Activated naive CD8-positive, alpha-beta T cell treated with anti-CD3 and anti-CD28 coated beads for 36 hours (primary cell): ENCODE results near the gene MTIF2. TPM values are rescaled to one million over a fixed set of nuclear protein-coding genes. Genes with fewer than 3 reads are reported as not detected.
"Not testable (repeated sequence)": the region's sequence is repeated elsewhere in the genome, so short reads cannot be mapped to it uniquely, and the experiment has no call there.

Source experiments
- DNase-seq: peaks from one replicate; pipeline ENCODE4 v3.0.0; 2021
- H3K27ac Mint-ChIP-seq: one replicate; pipeline ENCODE4 v1.8.0; 2022; ENCODE audit warnings: mild to moderate bottlenecking, moderate library complexity, mixed read lengths
- H3K27me3 Mint-ChIP-seq: one replicate; pipeline ENCODE4 v1.8.0; 2022; ENCODE audit warnings: mild to moderate bottlenecking, mixed read lengths
- H3K36me3 Mint-ChIP-seq: one replicate; pipeline ENCODE4 v1.8.0; 2021; ENCODE audit warnings: mild to moderate bottlenecking, mixed read lengths
- H3K4me1 Mint-ChIP-seq: one replicate; pipeline ENCODE4 v1.8.0; 2021; ENCODE audit warnings: mixed read lengths
- H3K4me3 Mint-ChIP-seq: one replicate; pipeline ENCODE4 v1.8.0; 2022; ENCODE audit warnings: mild to moderate bottlenecking, moderate library complexity, mixed read lengths
- H3K9me3 Mint-ChIP-seq: one replicate; pipeline ENCODE4 v1.8.0; 2022; ENCODE audit warnings: mixed read lengths
- total RNA-seq, 2 experiments: library from RNA; stranded (reverse); gene quantifications; one replicate each; pipeline ENCODE4 v1.2.3, GENCODE V29; 2021

The MTIF2 gene, protein sequence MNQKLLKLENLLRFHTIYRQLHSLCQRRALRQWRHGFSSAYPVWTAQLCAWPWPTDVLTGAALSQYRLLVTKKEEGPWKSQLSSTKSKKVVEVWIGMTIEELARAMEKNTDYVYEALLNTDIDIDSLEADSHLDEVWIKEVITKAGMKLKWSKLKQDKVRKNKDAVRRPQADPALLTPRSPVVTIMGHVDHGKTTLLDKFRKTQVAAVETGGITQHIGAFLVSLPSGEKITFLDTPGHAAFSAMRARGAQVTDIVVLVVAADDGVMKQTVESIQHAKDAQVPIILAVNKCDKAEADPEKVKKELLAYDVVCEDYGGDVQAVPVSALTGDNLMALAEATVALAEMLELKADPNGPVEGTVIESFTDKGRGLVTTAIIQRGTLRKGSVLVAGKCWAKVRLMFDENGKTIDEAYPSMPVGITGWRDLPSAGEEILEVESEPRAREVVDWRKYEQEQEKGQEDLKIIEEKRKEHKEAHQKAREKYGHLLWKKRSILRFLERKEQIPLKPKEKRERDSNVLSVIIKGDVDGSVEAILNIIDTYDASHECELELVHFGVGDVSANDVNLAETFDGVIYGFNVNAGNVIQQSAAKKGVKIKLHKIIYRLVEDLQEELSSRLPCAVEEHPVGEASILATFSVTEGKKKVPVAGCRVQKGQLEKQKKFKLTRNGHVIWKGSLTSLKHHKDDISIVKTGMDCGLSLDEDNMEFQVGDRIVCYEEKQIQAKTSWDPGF
- 10 to 100 TPM; 63.9 to 67.9 TPM for total RNA-seq

DNA sequence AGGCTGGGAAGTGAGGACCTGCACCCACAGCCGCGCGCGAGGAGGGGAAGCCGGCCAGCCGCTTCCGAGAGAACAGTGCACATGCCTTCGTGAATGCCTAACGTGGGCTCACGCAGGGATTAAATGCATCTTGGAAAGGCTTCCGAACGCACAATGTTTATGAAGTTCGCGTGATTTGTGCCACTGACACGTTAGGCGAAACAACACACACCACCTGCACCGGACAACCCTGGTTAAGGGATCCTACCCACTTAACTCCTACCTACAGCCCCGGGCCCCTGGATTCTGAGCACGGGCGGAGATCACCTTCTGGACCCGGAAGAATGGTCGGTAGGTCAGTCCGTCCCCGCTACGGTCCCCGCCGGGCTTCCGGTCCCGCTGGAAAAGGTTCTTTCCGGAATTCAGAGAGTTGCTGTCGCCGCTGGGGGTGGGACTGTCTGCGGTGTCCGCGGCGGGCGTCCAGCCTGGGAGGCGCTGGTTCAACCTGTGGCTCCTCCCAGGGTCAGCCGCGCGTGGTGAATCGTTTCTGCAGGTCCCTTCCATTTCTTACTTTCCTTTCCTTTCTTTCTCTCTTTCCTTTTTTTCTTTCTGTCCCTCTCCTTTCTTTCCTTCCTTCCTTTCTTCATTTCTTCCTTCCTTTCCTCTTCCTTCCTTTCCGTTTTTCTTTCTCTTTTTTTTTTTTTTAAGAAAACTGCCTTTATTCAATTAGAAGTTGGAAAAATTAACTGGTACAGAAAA, at the start of gene MTIF2:
Gene MTIF2 (minus strand): TSS at position 325 of the 738 bp plus-strand sequence. CDS start 5,373 bp downstream, outside the sequence.
- H3K36me3 Mint-ChIP-seq = peaks cover 10% of the 10 kb centered on the region
- peaks cover 18% of the 10 kb centered on the region for H3K4me1 Mint-ChIP-seq
- peak within 1 kb of the TSS; percentile 90 for H3K4me3 Mint-ChIP-seq
- H3K27ac Mint-ChIP-seq = peak within 1 kb of the TSS; percentile 92
- H3K27me3 Mint-ChIP-seq = peaks cover 3% of the 10 kb centered on the region
- H3K9me3 Mint-ChIP-seq = no peaks in the 10 kb centered on the region
- peak; percentile 91 for DNase-seq

DNA sequence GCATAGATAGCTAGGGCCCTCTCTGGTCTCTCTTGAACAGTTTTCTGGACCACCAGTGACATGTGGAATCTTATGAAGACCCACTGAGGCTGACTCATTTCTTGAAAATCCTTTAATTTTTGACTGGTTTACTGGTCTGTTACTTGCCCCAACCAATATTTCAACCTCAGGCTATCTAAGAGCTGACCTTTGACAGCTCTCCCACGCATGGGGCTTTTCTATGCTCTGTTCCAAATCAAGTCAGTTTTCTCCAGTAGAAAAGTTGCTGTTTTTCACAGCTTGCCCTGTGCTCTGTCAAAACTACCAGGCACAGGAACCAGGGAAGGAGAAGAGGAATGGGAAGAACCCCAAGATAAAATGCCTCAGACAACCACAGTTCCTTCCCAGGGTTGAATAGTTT, 46.0 kb upstream of the MTIF2 start:
- peaks cover 3% of the 10 kb centered on the region for H3K36me3 Mint-ChIP-seq
- H3K4me1 Mint-ChIP-seq = peaks cover 18% of the 10 kb centered on the region
- H3K9me3 Mint-ChIP-seq = no peaks in the 10 kb centered on the region
- H3K4me3 Mint-ChIP-seq = no peak overlapping the region
- no peaks in the 10 kb centered on the region for H3K27me3 Mint-ChIP-seq
- no peak overlapping the region for H3K27ac Mint-ChIP-seq
- no peak for DNase-seq

DNA sequence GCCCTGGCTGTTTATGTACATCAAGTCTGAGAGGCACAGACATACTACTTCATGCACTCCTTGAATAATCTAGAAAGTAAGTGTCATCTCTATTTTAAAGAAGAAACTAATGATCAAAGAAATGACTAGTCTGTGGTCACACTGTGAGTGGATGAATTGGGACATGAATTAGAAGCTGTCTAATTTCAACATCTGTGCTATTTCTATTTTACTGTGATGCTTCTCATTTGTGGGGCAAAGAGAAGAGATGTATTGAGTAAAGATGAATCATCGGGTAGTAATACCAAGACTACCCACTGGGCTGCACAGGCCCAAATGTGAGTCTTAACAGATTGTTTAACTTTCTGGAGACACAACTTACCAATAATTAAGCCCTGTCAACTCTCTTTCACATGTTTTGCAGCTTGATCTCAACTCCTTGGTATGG, 42.4 kb upstream of the MTIF2 start:
- Mint-ChIP-seq H3K27ac (peak overlapping the region; percentile 62), H3K36me3 (peaks cover 3% of the 10 kb centered on the region), H3K27me3 (no peaks in the 10 kb centered on the region), H3K4me1 (peaks cover 22% of the 10 kb centered on the region), H3K9me3 (no peaks in the 10 kb centered on the region), H3K4me3 (no peak overlapping the region)
- DNase-seq = peak; percentile 28

DNA sequence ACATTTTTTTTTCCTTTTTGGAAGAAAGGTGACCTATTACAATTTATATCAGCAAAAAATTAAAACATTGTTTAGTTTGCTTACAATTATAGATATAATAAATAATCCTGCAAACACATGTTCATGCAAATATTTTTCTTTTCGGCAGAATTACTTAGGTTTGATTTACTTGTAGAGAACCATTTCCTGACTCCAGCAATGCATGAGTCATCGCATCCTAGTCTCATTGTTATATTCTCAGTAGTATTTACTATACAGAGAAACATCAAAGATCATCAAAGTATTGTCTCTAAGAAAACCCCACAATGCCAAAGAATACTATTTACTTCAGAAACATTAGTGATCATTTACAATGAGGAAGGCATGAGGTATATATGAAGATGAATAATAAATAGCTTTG, 40.4 kb upstream of the MTIF2 start:
- no peaks in the 10 kb centered on the region for H3K27me3 Mint-ChIP-seq
- H3K27ac Mint-ChIP-seq = no peak overlapping the region
- no peak for DNase-seq

DNA sequence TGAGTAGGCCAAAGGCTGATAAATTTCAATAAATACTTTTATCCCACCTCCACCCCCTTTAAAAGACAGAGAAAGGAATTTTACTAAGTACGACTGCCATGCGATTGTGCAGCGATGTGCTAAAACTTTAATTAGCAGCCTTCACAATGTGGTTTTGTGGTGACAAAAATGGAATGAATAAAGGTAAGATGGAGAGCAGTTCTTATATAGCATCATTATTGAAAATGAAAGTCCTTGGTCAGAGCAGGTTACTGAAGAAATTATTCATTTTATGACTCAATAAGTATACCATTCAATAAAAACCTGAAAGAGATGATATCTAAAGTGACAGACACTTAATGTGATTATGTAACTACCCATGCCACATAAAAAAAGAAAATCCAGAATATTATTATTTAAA, 33.2 kb upstream of the MTIF2 start:
- Mint-ChIP-seq H3K4me1 (peaks cover 18% of the 10 kb centered on the region), H3K27me3 (no peaks in the 10 kb centered on the region), H3K4me3 (no peak overlapping the region), H3K9me3 (no peaks in the 10 kb centered on the region), H3K27ac (no peak overlapping the region), H3K36me3 (peaks cover 3% of the 10 kb centered on the region)
- no peak for DNase-seq

More for the DNA sequence above, 40.4 kb upstream of the MTIF2 start:
- Mint-ChIP-seq H3K9me3 (no peaks in the 10 kb centered on the region), H3K4me1 (peaks cover 22% of the 10 kb centered on the region), H3K4me3 (no peak overlapping the region), H3K36me3 (peaks cover 3% of the 10 kb centered on the region)

DNA sequence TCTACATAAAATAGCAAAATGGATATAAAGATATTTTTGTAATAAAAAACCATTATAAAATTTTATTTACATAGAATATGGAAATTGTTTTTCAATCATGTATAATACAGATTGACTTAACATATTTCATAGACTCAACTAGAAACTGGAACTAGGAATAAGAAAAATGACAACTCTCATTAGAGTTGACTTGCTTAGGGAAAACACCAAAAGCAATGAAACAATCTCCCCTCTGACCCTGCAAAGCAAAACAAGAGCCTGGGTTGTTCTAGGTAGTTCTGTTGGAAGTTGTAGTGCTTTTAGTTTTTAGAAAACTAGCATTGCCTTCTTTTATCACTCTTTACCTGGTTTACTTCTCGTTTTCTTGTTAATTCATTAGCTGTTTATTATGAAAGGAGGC, 32.2 kb upstream of the MTIF2 start:
- Mint-ChIP-seq H3K4me1 (peaks cover 18% of the 10 kb centered on the region), H3K4me3 (no peak overlapping the region), H3K27ac (no peak overlapping the region), H3K27me3 (no peaks in the 10 kb centered on the region), H3K36me3 (peaks cover 3% of the 10 kb centered on the region), H3K9me3 (no peaks in the 10 kb centered on the region)
- DNase-seq = no peak

DNA sequence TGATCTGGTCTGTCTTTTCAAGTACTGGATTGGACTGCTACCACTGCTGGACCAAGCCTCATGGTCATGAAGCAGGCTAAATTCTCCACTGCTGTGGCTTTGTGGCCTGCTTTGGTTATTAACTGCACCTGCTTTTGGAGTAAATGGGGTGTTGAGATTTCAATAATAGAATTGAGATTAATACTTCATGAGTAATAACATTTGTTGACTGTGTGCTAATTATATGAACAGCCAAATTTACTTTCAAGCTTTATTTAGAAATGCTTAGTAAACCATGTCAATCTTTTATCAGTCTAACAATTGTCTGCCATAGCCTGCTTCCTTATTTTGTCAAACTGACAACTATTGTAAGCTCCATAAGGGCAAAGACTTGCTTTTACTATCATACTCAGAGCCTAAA, 27.4 kb upstream of the MTIF2 start:
- Mint-ChIP-seq H3K4me1 (peaks cover 25% of the 10 kb centered on the region), H3K27me3 (no peaks in the 10 kb centered on the region), H3K36me3 (peaks cover 5% of the 10 kb centered on the region), H3K27ac (no peak overlapping the region), H3K4me3 (no peak overlapping the region), H3K9me3 (no peaks in the 10 kb centered on the region)
- DNase-seq = no peak

DNA sequence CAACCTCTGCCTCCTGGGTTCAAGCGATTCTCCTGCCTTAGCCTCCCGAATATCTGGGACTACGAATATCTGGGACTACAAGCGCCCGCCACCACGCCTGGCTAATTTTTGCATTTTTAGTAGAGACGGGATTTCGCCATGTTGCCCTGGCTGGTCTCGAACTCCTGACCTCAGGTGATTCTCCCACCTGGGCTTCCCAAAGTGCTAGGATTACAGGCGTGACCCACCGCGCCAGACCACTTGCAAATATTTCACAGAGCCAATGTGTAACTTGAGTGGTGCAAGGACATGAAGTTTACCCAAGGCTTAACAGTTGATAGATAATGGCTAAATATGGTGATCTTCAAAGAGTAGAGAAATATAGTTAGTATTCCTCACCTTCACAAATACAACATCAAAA, 14.1 kb upstream of the MTIF2 start:
- DNase-seq = no peak
- Mint-ChIP-seq H3K27ac (peak overlapping the region; percentile 1), H3K36me3 (peaks cover 13% of the 10 kb centered on the region), H3K9me3 (no peaks in the 10 kb centered on the region), H3K27me3 (no peaks in the 10 kb centered on the region), H3K4me3 (peak overlapping the region; percentile 82), H3K4me1 (peaks cover 27% of the 10 kb centered on the region)

DNA sequence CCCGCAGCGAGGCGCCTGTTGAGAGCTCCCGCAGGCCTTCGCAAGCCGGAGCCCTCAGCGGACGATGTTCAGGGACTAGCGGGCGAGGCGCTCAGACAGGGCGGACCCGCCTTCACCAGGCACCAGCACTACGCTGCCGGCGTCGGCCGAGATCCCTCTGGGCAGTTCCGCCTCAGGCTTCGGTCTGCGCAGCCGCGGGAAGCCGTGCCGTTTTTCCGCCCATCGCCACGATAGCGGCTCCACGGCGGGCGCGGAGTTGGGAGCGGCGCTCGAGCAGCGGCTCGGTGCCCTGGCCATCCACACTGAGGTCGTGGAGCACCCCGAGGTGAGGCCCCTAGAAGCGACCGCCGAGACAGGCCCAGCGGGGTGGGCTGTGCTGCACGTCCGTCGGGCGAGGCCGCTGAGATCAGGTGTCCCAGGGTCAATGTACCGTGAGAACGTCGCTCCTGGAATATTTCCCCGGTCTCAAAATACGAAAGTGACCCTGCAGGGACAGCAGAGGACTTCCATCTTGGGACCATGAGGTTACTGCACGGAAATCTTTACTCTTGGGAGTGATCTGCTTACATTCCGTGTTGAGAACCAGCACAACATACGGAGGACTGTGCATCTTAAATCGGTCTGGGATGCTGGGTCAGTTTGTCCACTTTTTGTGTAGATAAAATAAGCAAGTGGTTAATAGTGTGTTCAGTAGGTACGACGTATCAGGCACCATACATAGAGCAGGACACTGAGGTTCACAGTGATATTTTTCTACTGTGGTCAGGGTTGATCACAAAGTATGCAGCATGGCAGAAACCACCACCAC, 13.3 kb upstream of the MTIF2 start:
- Mint-ChIP-seq H3K27me3 (no peaks in the 10 kb centered on the region), H3K4me1 (peaks cover 27% of the 10 kb centered on the region), H3K36me3 (peaks cover 13% of the 10 kb centered on the region), H3K9me3 (no peaks in the 10 kb centered on the region), H3K27ac (peak overlapping the region; percentile 85), H3K4me3 (peak overlapping the region; percentile 82)
- peak; percentile 90 for DNase-seq

DNA sequence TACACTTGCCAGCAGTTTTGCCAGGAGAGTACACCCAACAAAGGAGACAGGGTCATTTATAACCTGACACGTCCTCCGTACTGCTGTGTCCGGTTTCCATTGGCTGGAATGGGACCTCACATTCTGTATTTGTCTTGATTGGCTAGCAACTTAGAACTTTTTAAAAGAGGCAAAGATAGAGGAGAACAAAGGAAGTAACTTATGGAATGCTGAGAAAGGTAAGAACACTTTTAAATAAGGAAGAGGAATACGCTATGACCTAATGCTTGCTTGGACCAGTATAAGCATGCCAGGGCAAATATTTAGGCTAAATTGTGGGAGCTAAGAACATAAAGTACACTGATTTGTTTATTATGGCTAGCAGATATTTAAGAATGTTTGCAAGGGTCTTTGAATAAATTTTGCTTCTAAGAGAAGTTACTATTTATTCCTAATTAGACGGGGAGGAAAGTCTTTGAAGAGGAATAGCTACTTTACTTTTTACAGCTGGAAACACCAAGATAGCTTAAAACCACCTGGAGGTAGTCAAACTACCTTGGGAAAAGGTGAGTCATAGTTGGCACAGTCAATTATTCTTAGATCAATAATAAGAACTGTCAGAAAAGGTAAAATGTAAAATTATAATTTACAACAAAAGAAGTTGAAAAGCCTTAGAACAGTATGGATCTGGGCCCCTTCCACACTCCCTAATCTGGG, 12.0 kb upstream of the MTIF2 start:
- H3K36me3 Mint-ChIP-seq = peaks cover 10% of the 10 kb centered on the region
- H3K27ac Mint-ChIP-seq = peak overlapping the region; percentile 58
- not testable (repeated sequence) for DNase-seq, H3K9me3 Mint-ChIP-seq, H3K27me3 Mint-ChIP-seq
- H3K4me1 Mint-ChIP-seq = peaks cover 23% of the 10 kb centered on the region
- peak overlapping the region; percentile 82 for H3K4me3 Mint-ChIP-seq

DNA sequence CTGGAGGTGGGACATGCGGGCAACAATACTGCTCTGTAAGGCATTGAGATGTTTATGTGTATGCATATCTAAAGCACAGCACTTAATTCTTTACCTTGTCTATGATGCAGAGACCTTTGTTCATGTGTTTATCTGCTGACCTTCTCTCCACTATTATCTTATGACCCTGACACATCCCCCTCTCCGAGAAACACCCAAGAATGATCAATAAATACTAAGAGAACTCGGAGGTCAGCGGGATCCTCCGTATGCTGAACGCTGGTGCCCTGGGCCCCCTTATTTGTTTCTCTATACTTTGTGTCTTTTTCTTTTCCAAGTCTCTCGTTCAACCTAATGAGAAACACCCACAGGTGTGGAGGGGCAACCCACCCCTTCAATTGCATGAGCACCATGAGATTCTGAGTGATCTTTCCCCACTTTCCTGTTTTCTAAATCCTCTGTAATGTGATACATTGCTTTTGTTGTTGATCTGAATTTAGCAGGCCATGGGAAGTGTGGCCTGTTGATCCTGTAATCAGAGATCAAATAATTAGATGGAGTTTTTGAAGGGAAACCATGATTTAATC, 10.9 kb upstream of the MTIF2 start:
- not testable (repeated sequence) for H3K9me3 Mint-ChIP-seq, H3K4me3 Mint-ChIP-seq, H3K36me3 Mint-ChIP-seq, H3K27ac Mint-ChIP-seq, DNase-seq, H3K27me3 Mint-ChIP-seq
- peaks cover 23% of the 10 kb centered on the region for H3K4me1 Mint-ChIP-seq

DNA sequence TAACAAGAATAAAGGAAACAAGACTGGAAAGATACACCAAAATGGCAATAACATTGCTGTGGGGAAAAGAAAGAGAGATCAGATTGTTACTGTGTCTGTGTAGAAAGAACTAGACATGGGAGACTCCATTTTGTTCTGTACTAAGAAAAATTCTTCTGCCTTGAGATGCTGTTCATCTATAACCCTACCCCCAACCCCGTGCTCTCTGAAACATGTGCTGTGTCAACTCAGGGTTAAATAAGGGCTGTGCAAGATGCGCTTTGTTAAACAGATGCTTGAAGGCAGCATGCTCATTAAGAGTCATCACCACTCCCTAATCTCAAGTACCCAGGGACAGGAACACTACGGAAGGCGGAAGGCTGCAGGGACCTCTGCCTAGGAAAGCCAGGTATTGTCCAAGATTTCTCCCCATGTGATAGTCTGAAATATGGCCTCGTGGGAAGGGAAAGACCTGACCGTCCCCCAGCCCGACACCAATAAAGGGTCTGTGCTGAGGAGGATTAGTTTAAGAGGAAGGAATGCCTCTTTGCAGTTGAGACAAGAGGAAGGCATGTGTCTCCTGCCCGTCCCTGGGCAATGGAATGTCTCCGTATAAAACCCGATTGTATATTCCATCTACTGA, 10.3 kb upstream of the MTIF2 start:
- peaks cover 22% of the 10 kb centered on the region for H3K4me1 Mint-ChIP-seq
- DNase-seq, H3K9me3 Mint-ChIP-seq, H3K27ac Mint-ChIP-seq, H3K36me3 Mint-ChIP-seq, H3K4me3 Mint-ChIP-seq, H3K27me3 Mint-ChIP-seq: not testable (repeated sequence)

DNA sequence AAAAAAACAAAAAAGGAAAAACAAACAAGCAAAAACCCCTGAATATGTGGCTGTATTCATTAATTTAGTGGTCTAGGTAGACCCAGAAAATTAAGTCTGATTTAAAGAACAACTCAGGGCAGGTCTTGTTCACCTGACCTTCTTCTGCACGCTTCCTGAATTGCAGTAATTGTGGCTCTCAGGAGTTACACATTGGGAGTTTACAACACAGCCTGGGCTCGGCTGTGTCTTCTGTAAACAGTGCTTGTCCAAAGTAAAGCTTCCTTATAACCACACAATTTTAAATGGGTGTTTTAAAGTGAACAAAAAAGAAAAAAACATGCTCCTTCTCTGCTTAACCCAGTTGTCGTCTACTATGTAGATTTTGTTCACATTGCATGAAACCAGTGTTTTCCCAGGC, 8.3 kb upstream of the MTIF2 start:
- Mint-ChIP-seq H3K9me3 (no peaks in the 10 kb centered on the region), H3K4me1 (peaks cover 8% of the 10 kb centered on the region), H3K4me3 (no peak overlapping the region), H3K36me3 (no peaks in the 10 kb centered on the region), H3K27ac (no peak overlapping the region), H3K27me3 (peaks cover 6% of the 10 kb centered on the region)
- no peak for DNase-seq
